Measurements from ENCODE around the gene CCDC9. TPM values are rescaled to one million over a fixed set of nuclear protein-coding genes. Genes with fewer than 3 reads are reported as not detected.

The CCDC9 gene
- total and polyA plus RNA-seq, 2 experiments from 2014 or later, result 14.5 to 15.0 TPM

DNA sequence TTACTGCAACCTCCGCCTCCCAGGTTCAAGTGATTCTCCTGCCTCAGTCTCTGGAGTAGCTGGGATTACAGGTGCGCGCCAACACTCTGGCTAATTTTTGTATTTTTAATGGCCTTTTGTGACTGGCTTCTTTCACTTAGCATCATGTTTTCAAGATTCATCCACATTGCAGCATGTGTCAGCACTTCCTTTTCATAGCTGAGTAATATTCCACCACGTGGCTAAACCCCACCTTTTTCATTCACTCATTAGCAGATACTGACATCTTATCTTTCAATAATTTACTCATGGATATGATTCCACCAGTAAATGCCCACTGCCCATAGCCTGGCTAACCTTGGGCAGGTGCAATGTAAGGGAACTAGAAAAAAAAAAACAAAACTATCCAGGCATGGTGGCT, 60.2 kb downstream of the CCDC9 start:
- Histone ChIP-seq H3K36me3 (ENCODE audit: insufficient read depth) (no peaks in the 10 kb centered on the region), H3K79me2 (replicated peaks; ENCODE audit: insufficient read depth) (no peaks in the 10 kb centered on the region), H3K4me1 (ENCODE audit: insufficient read depth) (no peaks in the 10 kb centered on the region), H3K27ac (ENCODE audit: low read depth) (no peak overlapping the region), H3K4me2 (no peak overlapping the region), H4K20me1 (replicated peaks; ENCODE audit: insufficient read depth) (no peaks in the 10 kb centered on the region), H3F3A (replicated peaks; ENCODE audit: low read depth) (no peaks in the 10 kb centered on the region), H2AFZ (no peak overlapping the region), H3K9me2 (ENCODE audit: insufficient read depth) (no peaks in the 10 kb centered on the region), H3K4me3 (no peak overlapping the region), H3K27me3 (ENCODE audit: insufficient read depth) (no peaks in the 10 kb centered on the region)
- Mint-ChIP-seq H3K27ac (no peak overlapping the region), H3K4me1 (no peaks in the 10 kb centered on the region), H3K9me3 (peaks cover 3% of the 10 kb centered on the region; the same call in 1 of the 3 replicates), H3K27me3 (ENCODE audit: insufficient read depth, low read depth, poor library complexity) (peaks cover 12% of the 10 kb centered on the region), H3K36me3 (ENCODE audit: low read depth) (no peaks in the 10 kb centered on the region), H3K4me3 (no peak overlapping the region)
- no peak for DNase-seq (ENCODE audit: low spot score)
- ATAC-seq, result no peak
- TF ChIP-seq, protein P1, sequence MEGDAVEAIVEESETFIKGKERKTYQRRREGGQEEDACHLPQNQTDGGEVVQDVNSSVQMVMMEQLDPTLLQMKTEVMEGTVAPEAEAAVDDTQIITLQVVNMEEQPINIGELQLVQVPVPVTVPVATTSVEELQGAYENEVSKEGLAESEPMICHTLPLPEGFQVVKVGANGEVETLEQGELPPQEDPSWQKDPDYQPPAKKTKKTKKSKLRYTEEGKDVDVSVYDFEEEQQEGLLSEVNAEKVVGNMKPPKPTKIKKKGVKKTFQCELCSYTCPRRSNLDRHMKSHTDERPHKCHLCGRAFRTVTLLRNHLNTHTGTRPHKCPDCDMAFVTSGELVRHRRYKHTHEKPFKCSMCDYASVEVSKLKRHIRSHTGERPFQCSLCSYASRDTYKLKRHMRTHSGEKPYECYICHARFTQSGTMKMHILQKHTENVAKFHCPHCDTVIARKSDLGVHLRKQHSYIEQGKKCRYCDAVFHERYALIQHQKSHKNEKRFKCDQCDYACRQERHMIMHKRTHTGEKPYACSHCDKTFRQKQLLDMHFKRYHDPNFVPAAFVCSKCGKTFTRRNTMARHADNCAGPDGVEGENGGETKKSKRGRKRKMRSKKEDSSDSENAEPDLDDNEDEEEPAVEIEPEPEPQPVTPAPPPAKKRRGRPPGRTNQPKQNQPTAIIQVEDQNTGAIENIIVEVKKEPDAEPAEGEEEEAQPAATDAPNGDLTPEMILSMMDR (conservative IDR thresholded peaks at IDR 0.05; ENCODE audit: low read depth in 2 of 2), result no peak
- TF ChIP-seq STAT1 (IDR thresholded peaks at IDR 0.05; ENCODE audit: unreplicated experiment), result no peak
- no peak for TF ChIP-seq JUNB (IDR thresholded peaks at IDR 0.05; ENCODE audit: unreplicated experiment)
- no peak for TF ChIP-seq ZNF114 (CRISPR knock-in tag; IDR thresholded peaks at IDR 0.05)
- no peak for TF ChIP-seq ZNF331 (CRISPR knock-in tag; IDR thresholded peaks at IDR 0.05; ENCODE audit: low read depth)
- TF ChIP-seq EZH2 (IDR thresholded peaks at IDR 0.05; ENCODE audit: low read depth, unreplicated experiment), result no peak
- TF ChIP-seq EZH2phosphoT487 (IDR thresholded peaks at IDR 0.05; ENCODE audit: unreplicated experiment), result no peak

DNA sequence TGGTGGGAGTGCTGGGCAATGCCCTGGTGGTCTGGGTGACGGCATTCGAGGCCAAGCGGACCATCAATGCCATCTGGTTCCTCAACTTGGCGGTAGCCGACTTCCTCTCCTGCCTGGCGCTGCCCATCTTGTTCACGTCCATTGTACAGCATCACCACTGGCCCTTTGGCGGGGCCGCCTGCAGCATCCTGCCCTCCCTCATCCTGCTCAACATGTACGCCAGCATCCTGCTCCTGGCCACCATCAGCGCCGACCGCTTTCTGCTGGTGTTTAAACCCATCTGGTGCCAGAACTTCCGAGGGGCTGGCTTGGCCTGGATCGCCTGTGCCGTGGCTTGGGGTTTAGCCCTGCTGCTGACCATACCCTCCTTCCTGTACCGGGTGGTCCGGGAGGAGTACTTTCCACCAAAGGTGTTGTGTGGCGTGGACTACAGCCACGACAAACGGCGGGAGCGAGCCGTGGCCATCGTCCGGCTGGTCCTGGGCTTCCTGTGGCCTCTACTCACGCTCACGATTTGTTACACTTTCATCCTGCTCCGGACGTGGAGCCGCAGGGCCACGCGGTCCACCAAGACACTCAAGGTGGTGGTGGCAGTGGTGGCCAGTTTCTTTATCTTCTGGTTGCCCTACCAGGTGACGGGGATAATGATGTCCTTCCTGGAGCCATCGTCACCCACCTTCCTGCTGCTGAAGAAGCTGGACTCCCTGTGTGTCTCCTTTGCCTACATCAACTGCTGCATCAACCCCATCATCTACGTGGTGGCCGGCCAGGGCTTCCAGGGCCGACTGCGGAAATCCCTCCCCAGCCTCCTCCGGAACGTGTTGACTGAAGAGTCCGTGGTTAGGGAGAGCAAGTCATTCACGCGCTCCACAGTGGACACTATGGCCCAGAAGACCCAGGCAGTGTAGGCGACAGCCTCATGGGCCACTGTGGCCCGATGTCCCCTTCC, 63.9 kb downstream of the CCDC9 start:
- H3K79me2 ChIP-seq (replicated peaks; ENCODE audit: insufficient read depth), result no peaks in the 10 kb centered on the region
- H4K20me1 ChIP-seq (replicated peaks; ENCODE audit: insufficient read depth), result no peaks in the 10 kb centered on the region
- Mint-ChIP-seq H3K9me3 (no peaks in the 10 kb centered on the region; the same call in 2 of the 3 replicates), H3K27me3 (ENCODE audit: insufficient read depth, low read depth, poor library complexity) (peaks cover 15% of the 10 kb centered on the region), H3K27ac (no peak overlapping the region), H3K36me3 (ENCODE audit: low read depth) (no peaks in the 10 kb centered on the region; the same call in 2 of the 3 replicates), H3K4me3 (no peak overlapping the region), H3K4me1 (no peaks in the 10 kb centered on the region)
- ATAC-seq (no peak), DNase-seq (ENCODE audit: low spot score) (no peak)
- no peaks in the 10 kb centered on the region for H3K9me2 ChIP-seq (ENCODE audit: insufficient read depth)
- no peaks in the 10 kb centered on the region; the same call in 1 of the 2 replicates for H3F3A ChIP-seq (replicated peaks; ENCODE audit: low read depth)
- H2AFZ ChIP-seq, result no peak overlapping the region
- TF ChIP-seq ZNF331 (CRISPR knock-in tag; IDR thresholded peaks at IDR 0.05; ENCODE audit: low read depth) (no peak), POLR2AphosphoS5 (IDR thresholded peaks at IDR 0.05; ENCODE audit: low read depth) (no peak), JUNB (IDR thresholded peaks at IDR 0.05; ENCODE audit: unreplicated experiment) (no peak), STAT1 (IDR thresholded peaks at IDR 0.05; ENCODE audit: unreplicated experiment) (no peak)
- TF ChIP-seq, protein P2, sequence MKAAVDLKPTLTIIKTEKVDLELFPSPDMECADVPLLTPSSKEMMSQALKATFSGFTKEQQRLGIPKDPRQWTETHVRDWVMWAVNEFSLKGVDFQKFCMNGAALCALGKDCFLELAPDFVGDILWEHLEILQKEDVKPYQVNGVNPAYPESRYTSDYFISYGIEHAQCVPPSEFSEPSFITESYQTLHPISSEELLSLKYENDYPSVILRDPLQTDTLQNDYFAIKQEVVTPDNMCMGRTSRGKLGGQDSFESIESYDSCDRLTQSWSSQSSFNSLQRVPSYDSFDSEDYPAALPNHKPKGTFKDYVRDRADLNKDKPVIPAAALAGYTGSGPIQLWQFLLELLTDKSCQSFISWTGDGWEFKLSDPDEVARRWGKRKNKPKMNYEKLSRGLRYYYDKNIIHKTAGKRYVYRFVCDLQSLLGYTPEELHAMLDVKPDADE (IDR thresholded peaks at IDR 0.05), result no peak
- TF ChIP-seq, protein P3, sequence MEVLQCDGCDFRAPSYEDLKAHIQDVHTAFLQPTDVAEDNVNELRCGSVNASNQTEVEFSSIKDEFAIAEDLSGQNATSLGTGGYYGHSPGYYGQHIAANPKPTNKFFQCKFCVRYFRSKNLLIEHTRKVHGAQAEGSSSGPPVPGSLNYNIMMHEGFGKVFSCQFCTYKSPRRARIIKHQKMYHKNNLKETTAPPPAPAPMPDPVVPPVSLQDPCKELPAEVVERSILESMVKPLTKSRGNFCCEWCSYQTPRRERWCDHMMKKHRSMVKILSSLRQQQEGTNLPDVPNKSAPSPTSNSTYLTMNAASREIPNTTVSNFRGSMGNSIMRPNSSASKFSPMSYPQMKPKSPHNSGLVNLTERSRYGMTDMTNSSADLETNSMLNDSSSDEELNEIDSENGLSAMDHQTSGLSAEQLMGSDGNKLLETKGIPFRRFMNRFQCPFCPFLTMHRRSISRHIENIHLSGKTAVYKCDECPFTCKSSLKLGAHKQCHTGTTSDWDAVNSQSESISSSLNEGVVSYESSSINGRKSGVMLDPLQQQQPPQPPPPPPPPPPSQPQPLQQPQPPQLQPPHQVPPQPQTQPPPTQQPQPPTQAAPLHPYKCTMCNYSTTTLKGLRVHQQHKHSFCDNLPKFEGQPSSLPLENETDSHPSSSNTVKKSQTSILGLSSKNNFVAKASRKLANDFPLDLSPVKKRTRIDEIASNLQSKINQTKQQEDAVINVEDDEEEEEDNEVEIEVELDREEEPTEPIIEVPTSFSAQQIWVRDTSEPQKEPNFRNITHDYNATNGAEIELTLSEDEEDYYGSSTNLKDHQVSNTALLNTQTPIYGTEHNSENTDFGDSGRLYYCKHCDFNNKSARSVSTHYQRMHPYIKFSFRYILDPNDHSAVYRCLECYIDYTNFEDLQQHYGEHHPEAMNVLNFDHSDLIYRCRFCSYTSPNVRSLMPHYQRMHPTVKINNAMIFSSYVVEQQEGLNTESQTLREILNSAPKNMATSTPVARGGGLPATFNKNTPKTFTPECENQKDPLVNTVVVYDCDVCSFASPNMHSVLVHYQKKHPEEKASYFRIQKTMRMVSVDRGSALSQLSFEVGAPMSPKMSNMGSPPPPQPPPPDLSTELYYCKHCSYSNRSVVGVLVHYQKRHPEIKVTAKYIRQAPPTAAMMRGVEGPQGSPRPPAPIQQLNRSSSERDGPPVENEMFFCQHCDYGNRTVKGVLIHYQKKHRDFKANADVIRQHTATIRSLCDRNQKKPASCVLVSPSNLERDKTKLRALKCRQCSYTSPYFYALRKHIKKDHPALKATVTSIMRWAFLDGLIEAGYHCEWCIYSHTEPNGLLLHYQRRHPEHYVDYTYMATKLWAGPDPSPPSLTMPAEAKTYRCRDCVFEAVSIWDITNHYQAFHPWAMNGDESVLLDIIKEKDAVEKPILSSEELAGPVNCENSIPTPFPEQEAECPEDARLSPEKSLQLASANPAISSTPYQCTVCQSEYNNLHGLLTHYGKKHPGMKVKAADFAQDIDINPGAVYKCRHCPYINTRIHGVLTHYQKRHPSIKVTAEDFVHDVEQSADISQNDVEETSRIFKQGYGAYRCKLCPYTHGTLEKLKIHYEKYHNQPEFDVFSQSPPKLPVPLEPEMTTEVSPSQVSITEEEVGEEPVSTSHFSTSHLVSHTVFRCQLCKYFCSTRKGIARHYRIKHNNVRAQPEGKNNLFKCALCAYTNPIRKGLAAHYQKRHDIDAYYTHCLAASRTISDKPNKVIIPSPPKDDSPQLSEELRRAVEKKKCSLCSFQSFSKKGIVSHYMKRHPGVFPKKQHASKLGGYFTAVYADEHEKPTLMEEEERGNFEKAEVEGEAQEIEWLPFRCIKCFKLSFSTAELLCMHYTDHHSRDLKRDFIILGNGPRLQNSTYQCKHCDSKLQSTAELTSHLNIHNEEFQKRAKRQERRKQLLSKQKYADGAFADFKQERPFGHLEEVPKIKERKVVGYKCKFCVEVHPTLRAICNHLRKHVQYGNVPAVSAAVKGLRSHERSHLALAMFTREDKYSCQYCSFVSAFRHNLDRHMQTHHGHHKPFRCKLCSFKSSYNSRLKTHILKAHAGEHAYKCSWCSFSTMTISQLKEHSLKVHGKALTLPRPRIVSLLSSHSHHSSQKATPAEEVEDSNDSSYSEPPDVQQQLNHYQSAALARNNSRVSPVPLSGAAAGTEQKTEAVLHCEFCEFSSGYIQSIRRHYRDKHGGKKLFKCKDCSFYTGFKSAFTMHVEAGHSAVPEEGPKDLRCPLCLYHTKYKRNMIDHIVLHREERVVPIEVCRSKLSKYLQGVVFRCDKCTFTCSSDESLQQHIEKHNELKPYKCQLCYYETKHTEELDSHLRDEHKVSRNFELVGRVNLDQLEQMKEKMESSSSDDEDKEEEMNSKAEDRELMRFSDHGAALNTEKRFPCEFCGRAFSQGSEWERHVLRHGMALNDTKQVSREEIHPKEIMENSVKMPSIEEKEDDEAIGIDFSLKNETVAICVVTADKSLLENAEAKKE (CRISPR knock-in tag; IDR thresholded peaks at IDR 0.05), result no peak
- H3K36me3 ChIP-seq (ENCODE audit: insufficient read depth), result no peaks in the 10 kb centered on the region
- H3K4me3 ChIP-seq, result no peak overlapping the region
- H3K27me3 ChIP-seq (ENCODE audit: insufficient read depth), result no peaks in the 10 kb centered on the region
- H3K4me2 ChIP-seq, result no peak overlapping the region
- no peaks in the 10 kb centered on the region for H3K4me1 ChIP-seq (ENCODE audit: insufficient read depth)
- no peak overlapping the region for H3K27ac ChIP-seq (ENCODE audit: low read depth)

All from GM23338 (cell line).